Activated T-helper 17 cell treated with anti-CD3 and anti-CD28 coated beads, Interleukin-2, amount 50 U/mL, for 72 hours (primary cell): ENCODE data around the gene SLC6A18. TPM values are rescaled to one million over a fixed set of nuclear protein-coding genes. Genes with fewer than 3 reads are reported as not detected.
"Not testable (repeated sequence)": the region's sequence is repeated elsewhere in the genome, so short reads cannot be mapped to it uniquely, and the experiment has no call there.

Experiments used
- ATAC-seq: fragments of 150-1000 bp; cut with Tn5 transposase; replicated peaks from 2 replicates; pipeline ENCODE4 v1.10.0; 2021; ENCODE audit warnings: mild to moderate bottlenecking, moderate library complexity
- H3K27ac Mint-ChIP-seq: one replicate; pipeline ENCODE4 v1.8.0; 2022; ENCODE audit warnings: mixed read lengths
- H3K27me3 Mint-ChIP-seq: one replicate; pipeline ENCODE4 v1.8.0; 2022; ENCODE audit warnings: mixed read lengths
- H3K36me3 Mint-ChIP-seq: one replicate; pipeline ENCODE4 v1.8.0; 2022; ENCODE audit warnings: low read depth, mild to moderate bottlenecking, mixed read lengths
- H3K4me1 Mint-ChIP-seq: one replicate; pipeline ENCODE4 v1.8.0; 2022; ENCODE audit warnings: mixed read lengths
- H3K4me3 Mint-ChIP-seq: one replicate; pipeline ENCODE4 v1.8.0; 2022; ENCODE audit warnings: mild to moderate bottlenecking, mixed read lengths
- H3K9me3 Mint-ChIP-seq: one replicate; pipeline ENCODE4 v1.8.0; 2022; ENCODE audit warnings: mixed read lengths
- total RNA-seq, 2 donors: library from RNA; stranded (reverse); gene quantifications; one replicate each; pipeline ENCODE4 v1.2.3, GENCODE V29; 2022

The SLC6A18 gene
- total RNA-seq, 2 donors from 2014 or later: not detected

DNA sequence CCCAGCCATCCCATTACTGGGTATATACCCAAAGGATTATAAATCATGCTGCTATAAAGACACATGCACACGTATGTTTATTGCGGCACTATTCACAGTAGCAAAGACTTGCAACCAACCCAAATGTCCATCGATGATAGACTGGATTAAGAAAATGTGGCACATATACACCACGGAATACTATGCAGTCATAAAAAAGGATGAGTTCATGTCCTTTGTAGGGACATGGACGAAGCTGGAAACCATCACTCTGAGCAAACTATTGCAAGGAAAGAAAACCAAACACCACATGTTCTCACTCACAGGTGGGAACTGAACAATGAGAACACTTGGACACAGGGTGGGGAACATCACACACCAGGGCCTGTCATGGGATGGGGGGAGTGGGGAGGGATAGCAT, 42.3 kb downstream of the SLC6A18 start:
- not testable (repeated sequence) for H3K27ac Mint-ChIP-seq, H3K4me3 Mint-ChIP-seq, H3K9me3 Mint-ChIP-seq, H3K36me3 Mint-ChIP-seq, H3K27me3 Mint-ChIP-seq, ATAC-seq, H3K4me1 Mint-ChIP-seq

DNA sequence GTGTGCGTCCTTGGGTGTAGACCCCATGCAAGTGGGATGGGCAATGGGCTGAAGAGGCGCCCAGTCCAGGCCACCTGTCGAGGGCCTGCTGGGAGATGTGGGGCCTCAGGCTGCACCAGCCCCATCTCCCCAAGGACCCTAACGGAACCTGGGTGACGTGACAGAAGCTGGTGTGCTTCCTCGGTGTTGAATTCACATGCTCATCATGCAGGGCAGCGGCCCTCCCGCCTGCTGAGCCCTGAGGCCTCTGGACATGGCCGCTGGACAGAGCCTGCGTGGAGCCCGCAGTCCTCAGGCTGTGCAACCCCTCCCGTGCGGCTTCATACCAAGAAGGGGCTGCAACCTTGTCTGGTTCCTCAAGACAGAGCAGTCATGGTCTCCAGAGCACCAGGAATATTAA, 42.9 kb downstream of the SLC6A18 start:
- H3K4me1 Mint-ChIP-seq: peaks cover 9% of the 10 kb centered on the region
- no peaks in the 10 kb centered on the region for H3K36me3 Mint-ChIP-seq
- H3K27me3 Mint-ChIP-seq: no peaks in the 10 kb centered on the region
- H3K9me3 Mint-ChIP-seq: no peaks in the 10 kb centered on the region
- H3K27ac Mint-ChIP-seq: no peak overlapping the region
- ATAC-seq: no peak
- H3K4me3 Mint-ChIP-seq: no peak overlapping the region

- peaks cover 9% of the 10 kb centered on the region for H3K4me1 Mint-ChIP-seq
- no peaks in the 10 kb centered on the region for H3K27me3 Mint-ChIP-seq
- no peak overlapping the region for H3K4me3 Mint-ChIP-seq
- H3K27ac Mint-ChIP-seq: no peak overlapping the region
- ATAC-seq: peak; percentile 99
- H3K36me3 Mint-ChIP-seq: no peaks in the 10 kb centered on the region
- no peaks in the 10 kb centered on the region for H3K9me3 Mint-ChIP-seq
These were observed 43.5 kb downstream of the SLC6A18 start for GRCh38 chr5:1268666-1269065.

DNA sequence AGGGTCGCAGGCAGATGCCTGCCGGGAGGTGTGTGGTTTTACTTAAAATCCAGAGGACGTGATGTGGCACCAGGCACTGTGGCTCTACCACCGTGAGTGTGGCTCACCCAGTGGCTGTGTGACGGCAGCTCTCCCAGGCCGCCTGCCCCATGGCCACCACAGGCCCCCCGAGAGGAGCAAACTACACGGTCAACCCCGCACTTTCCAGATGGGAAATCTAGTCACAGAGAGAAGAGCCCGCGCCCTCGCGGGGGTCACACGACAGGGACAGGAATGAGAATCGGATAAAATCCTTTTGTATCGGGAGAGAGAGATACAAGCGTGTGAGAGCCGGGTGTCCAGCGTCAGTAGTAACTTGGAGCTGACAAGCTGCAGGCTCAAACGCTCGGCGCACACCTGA, 45.2 kb downstream of the SLC6A18 start:
- no peaks in the 10 kb centered on the region for H3K9me3 Mint-ChIP-seq
- H3K4me1 Mint-ChIP-seq: peaks cover 9% of the 10 kb centered on the region
- H3K36me3 Mint-ChIP-seq: no peaks in the 10 kb centered on the region
- no peak overlapping the region for H3K27ac Mint-ChIP-seq
- ATAC-seq: no peak
- no peaks in the 10 kb centered on the region for H3K27me3 Mint-ChIP-seq
- no peak overlapping the region for H3K4me3 Mint-ChIP-seq

- no peak overlapping the region for H3K4me3 Mint-ChIP-seq
- H3K27me3 Mint-ChIP-seq: no peaks in the 10 kb centered on the region
- no peaks in the 10 kb centered on the region for H3K36me3 Mint-ChIP-seq
- no peaks in the 10 kb centered on the region for H3K9me3 Mint-ChIP-seq
- no peak for ATAC-seq
- H3K4me1 Mint-ChIP-seq: peaks cover 9% of the 10 kb centered on the region
- no peak overlapping the region for H3K27ac Mint-ChIP-seq
These were observed 46.0 kb downstream of the SLC6A18 start for GRCh38 chr5:1270933-1271914.

DNA sequence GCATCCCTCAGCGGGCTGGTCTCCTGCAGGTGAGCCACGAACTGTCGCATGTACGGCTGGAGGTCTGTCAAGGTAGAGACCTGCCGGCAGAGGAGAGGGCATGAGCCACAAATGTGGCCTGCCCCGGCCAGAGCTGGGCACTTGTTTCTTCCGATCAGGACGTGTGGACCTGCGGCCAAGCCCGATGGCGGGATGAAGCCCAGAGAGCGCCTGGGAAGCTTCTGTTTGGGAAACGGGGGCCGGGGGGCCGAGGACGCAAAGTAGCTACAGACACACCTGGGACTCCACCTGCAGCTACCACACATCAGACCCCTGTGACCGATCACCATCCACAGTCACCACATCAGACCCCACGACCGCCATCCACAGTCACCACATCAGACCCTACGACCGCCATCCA, 47.0 kb downstream of the SLC6A18 start:
- Mint-ChIP-seq H3K4me3 (no peak overlapping the region), H3K27ac (no peak overlapping the region), H3K36me3 (no peaks in the 10 kb centered on the region), H3K4me1 (peaks cover 9% of the 10 kb centered on the region), H3K27me3 (no peaks in the 10 kb centered on the region), H3K9me3 (no peaks in the 10 kb centered on the region)
- no peak for ATAC-seq

- H3K4me1 Mint-ChIP-seq: peaks cover 4% of the 10 kb centered on the region
- ATAC-seq: no peak
- no peaks in the 10 kb centered on the region for H3K9me3 Mint-ChIP-seq
- no peaks in the 10 kb centered on the region for H3K36me3 Mint-ChIP-seq
- no peak overlapping the region for H3K27ac Mint-ChIP-seq
- H3K4me3 Mint-ChIP-seq: no peak overlapping the region
- no peaks in the 10 kb centered on the region for H3K27me3 Mint-ChIP-seq
These were observed 48.6 kb downstream of the SLC6A18 start for GRCh38 chr5:1273745-1274144.

- Mint-ChIP-seq H3K9me3 (no peaks in the 10 kb centered on the region), H3K4me3 (no peak overlapping the region), H3K27ac (no peak overlapping the region), H3K36me3 (no peaks in the 10 kb centered on the region), H3K27me3 (no peaks in the 10 kb centered on the region), H3K4me1 (no peaks in the 10 kb centered on the region)
- ATAC-seq: no peak
These were observed 49.3 kb downstream of the SLC6A18 start for GRCh38 chr5:1274471-1274870.

- H3K27ac Mint-ChIP-seq, H3K9me3 Mint-ChIP-seq, H3K27me3 Mint-ChIP-seq, H3K4me3 Mint-ChIP-seq, H3K4me1 Mint-ChIP-seq, ATAC-seq, H3K36me3 Mint-ChIP-seq: not testable (repeated sequence)
These were observed 50.5 kb downstream of the SLC6A18 start for GRCh38 chr5:1275397-1276391.

DNA sequence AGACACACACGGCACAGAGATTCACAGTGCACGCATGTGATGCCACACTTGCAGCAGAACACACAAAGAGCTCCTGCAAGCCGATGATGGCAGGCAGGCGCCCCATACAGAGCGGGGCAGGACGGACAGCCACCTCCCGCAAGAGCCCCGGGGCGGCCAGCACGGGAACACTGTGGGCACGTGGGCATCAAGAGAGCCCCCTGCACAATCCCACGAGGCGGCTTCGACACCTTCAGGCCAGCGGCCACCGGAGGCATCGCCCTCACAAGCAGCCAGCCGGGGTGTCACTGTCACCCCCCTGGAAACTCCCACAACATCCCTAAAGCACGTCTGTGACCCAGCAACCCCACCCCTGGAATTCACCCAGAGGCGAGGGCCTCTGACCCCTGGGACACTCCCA, 51.7 kb downstream of the SLC6A18 start:
- Mint-ChIP-seq H3K27ac (no peak overlapping the region), H3K36me3 (no peaks in the 10 kb centered on the region), H3K4me1 (no peaks in the 10 kb centered on the region), H3K9me3 (no peaks in the 10 kb centered on the region), H3K4me3 (no peak overlapping the region), H3K27me3 (no peaks in the 10 kb centered on the region)
- ATAC-seq: no peak

DNA sequence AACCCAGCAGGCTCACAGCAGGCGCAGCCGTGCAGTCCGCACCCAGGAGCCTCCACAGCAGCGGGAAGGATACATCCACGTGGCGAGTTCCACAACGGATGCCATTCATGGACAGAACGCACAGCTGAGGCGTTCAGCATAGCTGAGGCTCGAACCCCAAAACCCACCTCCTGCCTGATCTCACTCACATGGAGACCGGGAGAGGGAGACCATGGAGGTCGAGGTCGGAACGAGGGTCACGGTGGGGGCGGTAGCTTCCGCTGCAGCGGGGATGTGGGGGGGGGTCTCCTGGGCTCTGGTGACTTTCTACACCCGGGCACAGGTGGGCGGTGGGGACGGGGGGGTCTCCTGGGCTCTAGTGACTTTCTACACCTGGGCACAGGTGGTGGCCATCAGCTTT, 52.1 kb downstream of the SLC6A18 start:
- Mint-ChIP-seq H3K27me3 (no peaks in the 10 kb centered on the region), H3K4me1 (no peaks in the 10 kb centered on the region), H3K4me3 (no peak overlapping the region), H3K9me3 (no peaks in the 10 kb centered on the region), H3K27ac (no peak overlapping the region), H3K36me3 (no peaks in the 10 kb centered on the region)
- no peak for ATAC-seq

GRCh38 chr5:1277781-1278180, 52.6 kb downstream of the SLC6A18 start:
- no peak overlapping the region for H3K4me3 Mint-ChIP-seq
- no peak overlapping the region for H3K27ac Mint-ChIP-seq
- no peaks in the 10 kb centered on the region for H3K27me3 Mint-ChIP-seq
- no peak for ATAC-seq
- H3K9me3 Mint-ChIP-seq: no peaks in the 10 kb centered on the region
- H3K36me3 Mint-ChIP-seq: no peaks in the 10 kb centered on the region
- H3K4me1 Mint-ChIP-seq: no peaks in the 10 kb centered on the region

- ATAC-seq: no peak
- Mint-ChIP-seq H3K36me3 (no peaks in the 10 kb centered on the region), H3K4me1 (no peaks in the 10 kb centered on the region), H3K27me3 (no peaks in the 10 kb centered on the region), H3K27ac (no peak overlapping the region), H3K4me3 (no peak overlapping the region), H3K9me3 (no peaks in the 10 kb centered on the region)
These were observed 53.0 kb downstream of the SLC6A18 start for GRCh38 chr5:1278216-1278615.

GRCh38 chr5:1278656-1279442, 53.7 kb downstream of the SLC6A18 start:
- H3K9me3 Mint-ChIP-seq: no peaks in the 10 kb centered on the region
- no peaks in the 10 kb centered on the region for H3K36me3 Mint-ChIP-seq
- no peaks in the 10 kb centered on the region for H3K4me1 Mint-ChIP-seq
- no peaks in the 10 kb centered on the region for H3K27me3 Mint-ChIP-seq
- H3K4me3 Mint-ChIP-seq: no peak overlapping the region
- ATAC-seq: no peak
- no peak overlapping the region for H3K27ac Mint-ChIP-seq
